ENCODE results near the gene ALAD.

Gene ALAD

DNA sequence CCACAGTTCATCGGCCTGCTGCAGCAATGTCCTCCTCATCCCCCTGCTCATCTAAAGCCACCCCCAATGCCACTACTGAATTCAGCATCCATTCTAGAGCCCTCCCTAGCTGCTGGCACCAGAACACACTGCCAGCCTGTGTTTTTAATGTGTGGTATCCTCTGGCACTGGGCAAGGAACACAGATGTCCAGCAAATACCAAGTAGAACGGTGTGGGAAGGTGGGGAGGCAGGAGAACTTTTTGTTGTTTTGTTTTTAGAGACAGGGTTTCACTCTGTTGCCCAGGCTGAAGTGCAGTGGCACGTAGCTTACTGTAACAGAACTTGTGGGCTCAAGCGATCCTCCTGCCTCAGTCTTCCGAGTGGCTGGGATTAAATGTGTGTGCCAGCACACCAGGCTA lies 29.0 kb downstream of the ALAD start:
- peaks cover 20% of the 10 kb centered on the region for H3F3A ChIP-seq (ENCODE audit: insufficient read depth, low read length)
- H2AFZ ChIP-seq (ENCODE audit: low read length) = no peak overlapping the region
- no peaks in the 10 kb centered on the region for H3K9me3 ChIP-seq (replicated peaks; ENCODE audit: insufficient read depth, low read length)
- H3K4me3 ChIP-seq (ENCODE audit: low read length) = no peak overlapping the region
- TF ChIP-seq, protein P1, sequence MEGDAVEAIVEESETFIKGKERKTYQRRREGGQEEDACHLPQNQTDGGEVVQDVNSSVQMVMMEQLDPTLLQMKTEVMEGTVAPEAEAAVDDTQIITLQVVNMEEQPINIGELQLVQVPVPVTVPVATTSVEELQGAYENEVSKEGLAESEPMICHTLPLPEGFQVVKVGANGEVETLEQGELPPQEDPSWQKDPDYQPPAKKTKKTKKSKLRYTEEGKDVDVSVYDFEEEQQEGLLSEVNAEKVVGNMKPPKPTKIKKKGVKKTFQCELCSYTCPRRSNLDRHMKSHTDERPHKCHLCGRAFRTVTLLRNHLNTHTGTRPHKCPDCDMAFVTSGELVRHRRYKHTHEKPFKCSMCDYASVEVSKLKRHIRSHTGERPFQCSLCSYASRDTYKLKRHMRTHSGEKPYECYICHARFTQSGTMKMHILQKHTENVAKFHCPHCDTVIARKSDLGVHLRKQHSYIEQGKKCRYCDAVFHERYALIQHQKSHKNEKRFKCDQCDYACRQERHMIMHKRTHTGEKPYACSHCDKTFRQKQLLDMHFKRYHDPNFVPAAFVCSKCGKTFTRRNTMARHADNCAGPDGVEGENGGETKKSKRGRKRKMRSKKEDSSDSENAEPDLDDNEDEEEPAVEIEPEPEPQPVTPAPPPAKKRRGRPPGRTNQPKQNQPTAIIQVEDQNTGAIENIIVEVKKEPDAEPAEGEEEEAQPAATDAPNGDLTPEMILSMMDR (IDR thresholded peaks at IDR 0.05; ENCODE audit: low read length) = no peak
- TF ChIP-seq EZH2phosphoT487 (IDR thresholded peaks at IDR 0.05; ENCODE audit: low read length) (no peak), EZH2 (optimal IDR thresholded peaks at IDR 0.05; ENCODE audit: low read depth, low read length) (no peak)
- no peaks in the 10 kb centered on the region for H4K20me1 ChIP-seq (ENCODE audit: insufficient read depth, low read length)
- H3K36me3 ChIP-seq (replicated peaks; ENCODE audit: insufficient read depth, low read length) = no peaks in the 10 kb centered on the region
- H3K27ac ChIP-seq (ENCODE audit: low read length) = no peak overlapping the region
- no peak overlapping the region for H3K4me2 ChIP-seq (ENCODE audit: low read depth, low read length)
- H3K4me1 ChIP-seq (ENCODE audit: low read length) = peaks cover 15% of the 10 kb centered on the region
- no peak overlapping the region for H3K9ac ChIP-seq (ENCODE audit: low read length)
- peaks cover 24% of the 10 kb centered on the region for H3K79me2 ChIP-seq (ENCODE audit: low read length)
- no peak for DNase-seq
- no peaks in the 10 kb centered on the region for H3K9me2 ChIP-seq (replicated peaks; ENCODE audit: insufficient read depth, low read length)
- no peaks in the 10 kb centered on the region for H3K27me3 ChIP-seq (replicated peaks; ENCODE audit: insufficient read depth, low read length)

DNA sequence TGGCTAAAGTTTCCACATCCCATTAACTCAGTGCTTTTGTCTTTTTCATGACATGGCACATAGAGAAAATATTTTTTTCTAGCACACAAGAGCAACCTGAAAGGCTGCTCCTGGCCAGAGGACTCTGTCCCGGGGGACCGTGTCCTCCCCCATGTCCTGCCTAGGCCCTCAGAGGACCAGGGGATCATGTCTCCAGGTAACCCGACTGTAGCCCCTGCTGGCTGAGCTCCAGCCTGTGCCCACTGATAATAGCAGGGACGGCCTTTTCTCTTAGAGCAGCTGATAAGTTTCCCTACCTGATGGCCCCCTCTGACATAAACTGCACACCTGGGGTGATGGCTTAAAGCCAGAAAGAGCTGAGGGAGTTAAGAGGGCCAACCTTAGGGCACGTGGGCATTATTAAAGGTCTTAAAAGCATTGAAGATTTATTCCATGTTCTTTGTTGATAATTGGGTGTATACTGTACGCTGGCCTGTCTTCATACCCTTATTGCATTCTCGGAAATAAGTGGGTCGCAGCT lies 30.2 kb downstream of the ALAD start:
- Histone ChIP-seq H4K20me1 (ENCODE audit: insufficient read depth, low read length) (no peaks in the 10 kb centered on the region), H3K36me3 (replicated peaks; ENCODE audit: insufficient read depth, low read length) (no peaks in the 10 kb centered on the region), H3K4me1 (ENCODE audit: low read length) (peaks cover 15% of the 10 kb centered on the region), H3K4me3 (ENCODE audit: low read length) (no peak overlapping the region), H3K9me2 (replicated peaks; ENCODE audit: insufficient read depth, low read length) (no peaks in the 10 kb centered on the region), H2AFZ (ENCODE audit: low read length) (no peak overlapping the region), H3K9ac (ENCODE audit: low read length) (no peak overlapping the region), H3F3A (ENCODE audit: insufficient read depth, low read length) (peaks cover 16% of the 10 kb centered on the region), H3K79me2 (ENCODE audit: low read length) (peaks cover 24% of the 10 kb centered on the region), H3K27ac (ENCODE audit: low read length) (no peak overlapping the region), H3K4me2 (ENCODE audit: low read depth, low read length) (no peak overlapping the region), H3K9me3 (replicated peaks; ENCODE audit: insufficient read depth, low read length) (no peaks in the 10 kb centered on the region), H3K27me3 (replicated peaks; ENCODE audit: insufficient read depth, low read length) (no peaks in the 10 kb centered on the region)
- TF ChIP-seq, protein P1 (IDR thresholded peaks at IDR 0.05; ENCODE audit: low read length) = no peak
- TF ChIP-seq EZH2phosphoT487 (IDR thresholded peaks at IDR 0.05; ENCODE audit: low read length) = no peak
- no peak for TF ChIP-seq EZH2 (optimal IDR thresholded peaks at IDR 0.05; ENCODE audit: low read depth, low read length)
- DNase-seq = no peak

DNA sequence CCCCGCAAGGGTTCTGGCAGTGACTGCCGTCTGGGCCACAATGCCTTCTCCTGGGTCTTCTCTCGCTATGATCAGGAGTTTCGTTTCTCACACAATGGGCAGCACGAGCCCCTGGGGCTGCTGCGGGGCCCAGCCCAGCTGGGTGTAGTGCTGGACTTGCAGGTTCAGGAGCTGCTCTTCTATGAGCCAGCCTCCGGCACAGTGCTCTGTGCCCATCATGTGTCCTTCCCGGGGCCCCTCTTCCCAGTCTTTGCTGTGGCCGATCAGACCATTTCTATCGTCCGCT lies 31.3 kb downstream of the ALAD start:
- Histone ChIP-seq H3K27me3 (replicated peaks; ENCODE audit: insufficient read depth, low read length) (no peaks in the 10 kb centered on the region), H3K9me2 (replicated peaks; ENCODE audit: insufficient read depth, low read length) (no peaks in the 10 kb centered on the region), H3K9me3 (replicated peaks; ENCODE audit: insufficient read depth, low read length) (no peaks in the 10 kb centered on the region), H3K9ac (ENCODE audit: low read length) (no peak overlapping the region), H3F3A (ENCODE audit: insufficient read depth, low read length) (peaks cover 9% of the 10 kb centered on the region; the same call in 1 of the 2 replicates), H2AFZ (ENCODE audit: low read length) (no peak overlapping the region), H4K20me1 (ENCODE audit: insufficient read depth, low read length) (no peaks in the 10 kb centered on the region), H3K4me2 (ENCODE audit: low read depth, low read length) (no peak overlapping the region), H3K79me2 (ENCODE audit: low read length) (peaks cover 13% of the 10 kb centered on the region), H3K4me1 (ENCODE audit: low read length) (peaks cover 15% of the 10 kb centered on the region), H3K4me3 (ENCODE audit: low read length) (no peak overlapping the region), H3K36me3 (replicated peaks; ENCODE audit: insufficient read depth, low read length) (no peaks in the 10 kb centered on the region), H3K27ac (ENCODE audit: low read length) (no peak overlapping the region)
- DNase-seq = no peak
- TF ChIP-seq EZH2phosphoT487 (IDR thresholded peaks at IDR 0.05; ENCODE audit: low read length) (no peak), EZH2 (optimal IDR thresholded peaks at IDR 0.05; ENCODE audit: low read depth, low read length) (no peak)
- TF ChIP-seq, protein P1 (IDR thresholded peaks at IDR 0.05; ENCODE audit: low read length) = no peak

Data from MM.1S (cell line).